GM18861 (cell line): Measurements from ENCODE around the gene BOLA2B.
"Not testable (repeated sequence)": the region's sequence is repeated elsewhere in the genome, so short reads cannot be mapped to it uniquely, and the experiment has no call there.

Source experiments
- ATAC-seq: cut with Tn5 transposase; IDR thresholded peaks from one replicate; pipeline ENCODE4 v1.9.1; 2021; ENCODE audit not compliant: unreplicated experiment

The BOLA2B gene

GRCh38 chr16:30184891-30185682 is 8.4 kb downstream of the BOLA2B start:
- no peak for ATAC-seq

GRCh38 chr16:30184096-30184890 is 9.2 kb downstream of the BOLA2B start:
- ATAC-seq = no peak

- ATAC-seq = no peak
Measured at GRCh38 chr16:30183233-30184095, 10.0 kb downstream of the BOLA2B start, which contains the start of gene CORO1A. Gene CORO1A (plus strand): TSS chr16:30183602. CDS start chr16:30185210, 1,608 bp downstream.

- no peak for ATAC-seq
Measured at GRCh38 chr16:30180741-30181140, 12.7 kb downstream of the BOLA2B start.

DNA sequence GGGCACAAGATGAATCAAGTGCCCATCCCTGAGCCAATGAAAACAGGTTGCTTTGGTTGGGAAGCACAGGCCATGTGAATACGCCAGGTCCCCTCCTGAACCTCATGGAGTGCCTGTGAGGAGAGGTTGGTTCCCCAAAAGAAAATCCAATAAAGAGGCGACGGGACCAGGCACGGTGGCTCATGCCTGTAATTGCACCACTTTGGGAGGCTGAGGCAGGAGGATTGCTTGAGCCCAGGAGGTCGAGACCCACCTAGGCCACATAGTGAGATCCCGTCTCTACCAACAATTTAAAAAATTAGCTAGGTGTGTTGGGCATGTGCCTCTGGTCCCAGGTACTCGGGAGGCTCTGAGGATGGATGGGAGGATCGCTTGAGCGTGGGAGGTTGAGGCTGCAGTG is 13.5 kb downstream of the BOLA2B start:
- no peak for ATAC-seq

- no peak for ATAC-seq
Measured at GRCh38 chr16:30179195-30179594, 14.3 kb downstream of the BOLA2B start.

- not testable (repeated sequence) for ATAC-seq
Measured at GRCh38 chr16:30176876-30177275, 16.6 kb downstream of the BOLA2B start.

- ATAC-seq = no peak
Measured at GRCh38 chr16:30173054-30173453, 20.4 kb downstream of the BOLA2B start.

DNA sequence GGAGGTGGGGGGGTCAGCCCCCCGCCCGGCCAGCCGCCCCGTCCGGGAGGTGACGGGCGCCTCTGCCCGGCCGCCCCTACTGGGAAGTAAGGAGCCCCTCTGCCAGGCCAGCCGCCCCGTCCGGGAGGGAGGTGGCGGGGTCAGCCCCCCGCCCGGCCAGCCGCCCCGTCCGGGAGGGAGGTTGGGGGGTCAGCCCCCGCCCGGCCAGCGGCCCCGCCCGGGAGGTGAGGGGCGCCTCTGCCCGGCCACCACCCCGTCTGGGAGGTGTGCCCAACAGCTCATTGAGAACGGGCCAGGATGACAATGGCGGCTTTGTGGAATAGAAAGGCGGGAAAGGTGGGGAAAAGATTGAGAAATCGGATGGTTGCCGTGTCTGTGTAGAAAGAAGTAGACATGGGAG is 23.3 kb downstream of the BOLA2B start:
- not testable (repeated sequence) for ATAC-seq

- ATAC-seq = not testable (repeated sequence)
Measured at GRCh38 chr16:30169416-30169815, 24.1 kb downstream of the BOLA2B start.

GRCh38 chr16:30168746-30169145 is 24.7 kb downstream of the BOLA2B start:
- not testable (repeated sequence) for ATAC-seq

DNA sequence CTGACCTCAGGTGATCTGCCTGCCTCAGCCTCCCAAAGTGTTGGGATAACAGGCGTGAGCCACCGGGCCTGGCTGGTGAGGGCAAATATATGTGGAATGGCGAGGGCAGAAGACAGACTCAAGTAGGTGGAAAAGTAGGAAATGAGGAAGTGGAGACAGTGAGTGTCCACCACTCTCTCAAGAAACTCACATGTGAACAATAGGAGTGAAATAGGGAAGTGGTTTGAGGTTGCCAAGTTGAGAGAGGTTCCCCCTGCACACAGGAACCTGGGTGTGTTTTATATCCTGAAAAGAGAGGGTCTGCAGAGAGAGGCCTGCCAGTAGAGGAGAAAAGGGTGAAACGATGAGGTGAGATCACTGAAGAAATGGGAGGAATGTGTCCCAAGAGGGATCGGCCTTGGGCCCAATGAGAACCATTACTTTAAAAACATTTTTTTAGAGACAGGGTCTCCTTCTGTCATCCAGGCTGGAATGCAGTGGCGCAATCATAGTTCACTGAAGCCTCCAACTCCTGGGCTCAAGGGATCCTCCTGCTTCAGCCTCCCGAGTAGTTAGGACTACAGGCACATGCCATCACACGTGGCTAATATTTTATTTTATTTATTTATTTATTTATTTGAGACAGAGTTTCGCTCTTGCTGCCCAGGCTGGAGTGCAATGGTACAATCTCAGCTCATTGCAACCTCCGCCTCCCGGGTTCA is 27.1 kb downstream of the BOLA2B start:
- no peak for ATAC-seq

DNA sequence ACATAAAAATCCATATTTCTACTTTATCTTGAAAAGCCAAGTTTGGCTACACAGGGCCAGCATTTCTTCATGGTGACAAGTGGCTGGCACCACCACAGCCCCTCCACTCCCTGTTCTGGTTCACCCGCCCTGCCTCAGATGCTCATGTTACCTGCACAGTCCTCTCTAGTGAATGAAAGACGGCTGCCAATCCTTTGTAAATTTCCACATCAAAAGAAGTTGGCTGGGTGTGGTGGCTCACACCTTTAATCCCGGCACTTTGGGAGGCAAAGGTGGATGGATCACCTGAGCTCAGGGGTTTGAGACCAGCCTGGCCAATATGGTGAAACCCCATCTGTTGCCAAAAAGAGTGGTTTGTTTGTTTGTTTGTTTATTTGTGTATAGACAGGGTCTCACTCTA is 29.9 kb downstream of the BOLA2B start:
- ATAC-seq = no peak

DNA sequence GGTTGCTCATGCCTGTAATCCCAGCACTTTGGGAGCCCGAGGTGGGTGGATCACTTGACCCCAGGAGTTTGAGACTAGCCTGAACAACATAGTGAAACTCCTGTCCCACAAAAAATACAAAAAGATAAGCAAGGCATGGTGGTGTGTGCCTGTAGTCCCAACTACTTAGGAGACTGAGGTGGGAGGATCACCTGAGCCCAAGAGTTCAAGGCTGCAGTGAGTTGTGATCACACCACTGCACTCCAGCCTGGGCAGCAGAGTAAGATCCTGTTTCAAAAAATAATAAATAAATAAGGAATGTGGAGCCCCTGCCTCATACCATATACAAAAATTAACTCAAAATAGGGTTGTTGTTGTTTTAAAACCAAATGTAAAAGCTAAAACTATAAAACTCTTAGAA is 36.3 kb downstream of the BOLA2B start:
- ATAC-seq = no peak

- ATAC-seq = no peak
Measured at GRCh38 chr16:30155188-30155587, 38.3 kb downstream of the BOLA2B start.

- ATAC-seq = no peak
Measured at GRCh38 chr16:30152517-30152916, 40.9 kb downstream of the BOLA2B start.

DNA sequence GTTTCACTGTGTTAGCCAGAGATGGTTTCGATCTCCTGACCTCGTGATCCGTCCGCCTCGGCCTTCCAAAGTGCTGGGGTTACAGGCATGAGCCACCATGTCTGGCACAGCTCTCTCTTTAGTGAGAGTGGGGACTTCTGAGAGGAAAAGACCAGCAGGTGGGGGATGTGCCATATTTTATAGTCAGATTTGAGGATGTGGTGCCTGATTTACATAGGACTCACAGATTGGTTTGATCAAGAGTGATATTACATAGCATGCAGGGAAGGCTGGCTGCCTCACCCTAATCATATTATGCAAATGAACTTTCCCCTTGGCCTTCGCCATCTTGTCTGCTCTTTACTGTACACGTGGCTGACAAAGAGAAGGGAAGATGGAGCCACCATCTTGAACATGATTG is 42.4 kb downstream of the BOLA2B start:
- ATAC-seq = no peak

DNA sequence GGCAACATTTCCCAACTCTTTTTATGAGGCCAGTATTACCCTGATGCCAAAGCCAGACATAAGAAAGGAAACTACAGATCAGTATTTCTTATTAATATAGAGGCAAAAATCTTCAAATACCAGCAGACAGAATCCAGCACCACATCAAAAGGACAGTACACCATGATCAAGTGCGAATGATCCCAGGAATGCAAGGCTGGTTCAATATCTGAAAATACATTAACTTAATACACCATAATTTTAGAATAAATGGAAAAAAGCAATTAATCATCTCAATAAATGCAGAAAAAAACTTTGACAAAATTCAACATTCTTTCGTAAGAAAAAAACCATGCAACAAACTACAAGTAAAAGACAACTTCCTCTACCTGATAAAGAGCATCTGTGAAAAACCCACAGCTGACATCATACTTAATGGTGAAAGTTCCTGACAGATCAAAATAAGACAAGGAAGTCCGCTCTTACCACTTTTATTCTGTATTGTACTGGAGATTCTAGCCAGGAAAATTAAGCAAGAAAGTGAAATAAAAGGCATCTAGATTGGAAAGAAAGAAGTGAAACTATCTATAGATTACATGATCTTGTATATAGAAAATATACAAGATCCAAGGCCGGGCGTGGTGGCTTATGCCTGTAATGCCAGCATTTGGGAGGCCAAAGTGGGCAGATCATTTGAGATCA is 44.1 kb downstream of the BOLA2B start:
- ATAC-seq = no peak

- ATAC-seq = no peak
Measured at GRCh38 chr16:30147843-30148510, 45.5 kb downstream of the BOLA2B start.
